KMS-11 (cell line): Measurements from ENCODE around the gene CDKN2B-AS1.

Source experiments
- H2AFZ ChIP-seq: fragments of 200-600 bp; sonication (generic); 2 replicates; pipeline ENCODE4 v1.6.1; 2016; ENCODE audit warnings: antibody characterized with exemption, mixed run types, low read depth
- H3K27ac ChIP-seq: fragments of 200-600 bp; sonication (generic); 2 replicates; pipeline ENCODE4 v1.6.1; 2016; ENCODE audit warnings: mild to moderate bottlenecking, mixed run types
- H3K27me3 ChIP-seq: fragments of 200-600 bp; sonication (generic); 2 replicates; pipeline ENCODE4 v1.6.1; 2017; ENCODE audit warnings: mild to moderate bottlenecking, low read depth, mixed run types, moderate library complexity; ENCODE audit not compliant: insufficient read depth
- H3K36me3 ChIP-seq: fragments of 200-600 bp; sonication (generic); 2 replicates; pipeline ENCODE4 v1.6.1; 2017; ENCODE audit warnings: mild to moderate bottlenecking, mixed run types; ENCODE audit not compliant: insufficient read depth
- H3K4me1 ChIP-seq: fragments of 200-600 bp; sonication (generic); 2 replicates; pipeline ENCODE4 v1.6.1; 2016; ENCODE audit warnings: mild to moderate bottlenecking, low read depth, mixed run types; ENCODE audit not compliant: poor library complexity, severe bottlenecking
- H3K4me2 ChIP-seq: fragments of 200-600 bp; sonication (generic); 2 replicates; pipeline ENCODE4 v1.7.0; 2016; ENCODE audit warnings: mild to moderate bottlenecking, mixed run types
- H3K4me3 ChIP-seq: fragments of 200-600 bp; sonication (generic); IDR thresholded peaks from 2 replicates; pipeline ENCODE4 v1.6.1; 2017; ENCODE audit warnings: low read depth, low read length, mixed read lengths; ENCODE audit not compliant: insufficient read depth
- H3K79me2 ChIP-seq: fragments of 200-600 bp; sonication (generic); 2 replicates; pipeline ENCODE4 v1.6.1; 2016; ENCODE audit warnings: low read depth, mixed run types; ENCODE audit not compliant: insufficient read depth
- H3K9ac ChIP-seq: fragments of 200-600 bp; sonication (generic); 2 replicates; pipeline ENCODE4 v1.6.1; 2016; ENCODE audit warnings: mild to moderate bottlenecking, mixed run types
- H4K20me1 ChIP-seq: fragments of 200-600 bp; sonication (generic); 2 replicates; pipeline ENCODE4 v1.6.1; 2016; ENCODE audit warnings: mild to moderate bottlenecking, mixed run types; ENCODE audit not compliant: insufficient read depth
- CTCF ChIP-seq: fragments of 200-600 bp; sonication (generic); conservative IDR thresholded peaks from 2 replicates; pipeline ENCODE4 v1.6.1; 2017; ENCODE audit warnings: low read depth, mild to moderate bottlenecking, antibody characterized with exemption, low read length, moderate library complexity, mixed read lengths

Gene CDKN2B-AS1

GRCh38 chr9:22107202-22108045 lies 112.8 kb downstream of the CDKN2B-AS1 start:
- peaks cover 86% of the 10 kb centered on the region for H3K4me1 ChIP-seq
- H3K4me3 ChIP-seq: no peak overlapping the region
- H3K36me3 ChIP-seq: no peaks in the 10 kb centered on the region
- no peak overlapping the region for H3K9ac ChIP-seq
- no peaks in the 10 kb centered on the region for H4K20me1 ChIP-seq
- peak overlapping the region; percentile 94 for H3K27ac ChIP-seq
- peak overlapping the region; percentile 82 for H3K4me2 ChIP-seq
- TF ChIP-seq CTCF: no peak
- peak overlapping the region; percentile 12; the same call in 1 of the 2 replicates for H2AFZ ChIP-seq
- no peaks in the 10 kb centered on the region for H3K79me2 ChIP-seq
- H3K27me3 ChIP-seq: no peaks in the 10 kb centered on the region

- H3K4me2 ChIP-seq: no peak overlapping the region
- H3K36me3 ChIP-seq: no peaks in the 10 kb centered on the region
- no peaks in the 10 kb centered on the region for H3K79me2 ChIP-seq
- no peak overlapping the region for H3K4me3 ChIP-seq
- peaks cover 89% of the 10 kb centered on the region for H3K4me1 ChIP-seq
- TF ChIP-seq CTCF: no peak
- H4K20me1 ChIP-seq: no peaks in the 10 kb centered on the region
- no peaks in the 10 kb centered on the region for H3K27me3 ChIP-seq
- no peak overlapping the region for H2AFZ ChIP-seq
- no peak overlapping the region for H3K9ac ChIP-seq
- H3K27ac ChIP-seq: no peak overlapping the region
These were observed 114.2 kb downstream of the CDKN2B-AS1 start for GRCh38 chr9:22108581-22109370.

GRCh38 chr9:22111176-22111953 lies 116.8 kb downstream of the CDKN2B-AS1 start:
- TF ChIP-seq CTCF: no peak

GRCh38 chr9:22111954-22112247 lies 117.3 kb downstream of the CDKN2B-AS1 start:
- Histone ChIP-seq H4K20me1 (no peaks in the 10 kb centered on the region), H2AFZ (no peak overlapping the region), H3K79me2 (no peaks in the 10 kb centered on the region), H3K36me3 (no peaks in the 10 kb centered on the region), H3K4me1 (peaks cover 64% of the 10 kb centered on the region), H3K9ac (no peak overlapping the region), H3K27ac (no peak overlapping the region), H3K4me3 (no peak overlapping the region), H3K4me2 (peak overlapping the region; percentile 33; the same call in 1 of the 2 replicates), H3K27me3 (no peaks in the 10 kb centered on the region)
- no peak for TF ChIP-seq CTCF

More at GRCh38 chr9:22111176-22111953, 116.8 kb downstream of the CDKN2B-AS1 start:
- Histone ChIP-seq H3K27ac (no peak overlapping the region), H3K9ac (no peak overlapping the region), H3K4me1 (peaks cover 67% of the 10 kb centered on the region), H3K4me3 (no peak overlapping the region), H2AFZ (no peak overlapping the region), H3K36me3 (no peaks in the 10 kb centered on the region), H4K20me1 (no peaks in the 10 kb centered on the region), H3K79me2 (no peaks in the 10 kb centered on the region), H3K27me3 (no peaks in the 10 kb centered on the region), H3K4me2 (no peak overlapping the region; the same call in 1 of the 2 replicates)
